ENCODE results near the gene TYSND1.

TYSND1 gene

GRCh38 chr10:70119623-70120022 lies 26.9 kb downstream of the TYSND1 start:
- Histone ChIP-seq H3K4me3 (no peak overlapping the region), H3K27ac (no peak overlapping the region)
- no peak for TF ChIP-seq CTCF (IDR thresholded peaks at IDR 0.05)
- DNase-seq (ENCODE audit: low spot score): no peak

GRCh38 chr10:70119197-70119596 lies 27.3 kb downstream of the TYSND1 start:
- no peak for DNase-seq (ENCODE audit: low spot score)
- H3K4me3 ChIP-seq: no peak overlapping the region
- TF ChIP-seq CTCF (IDR thresholded peaks at IDR 0.05): no peak
- H3K27ac ChIP-seq: no peak overlapping the region

- TF ChIP-seq CTCF (IDR thresholded peaks at IDR 0.05): no peak
- DNase-seq (ENCODE audit: low spot score): no peak
- Histone ChIP-seq H3K4me3 (no peak overlapping the region), H3K27ac (no peak overlapping the region)
These were observed 28.3 kb downstream of the TYSND1 start for GRCh38 chr10:70118196-70118595.

- no peak for DNase-seq (ENCODE audit: low spot score)
- Histone ChIP-seq H3K4me3 (no peak overlapping the region), H3K27ac (no peak overlapping the region)
- no peak for TF ChIP-seq CTCF (IDR thresholded peaks at IDR 0.05)
These were observed 28.9 kb downstream of the TYSND1 start for GRCh38 chr10:70117646-70118045.

- peak; percentile 85 for TF ChIP-seq CTCF (IDR thresholded peaks at IDR 0.05)
- Histone ChIP-seq H3K4me3 (no peak overlapping the region), H3K27ac (no peak overlapping the region)
- DNase-seq (ENCODE audit: low spot score): no peak
These were observed 30.4 kb downstream of the TYSND1 start for GRCh38 chr10:70115948-70116682.

- no peak overlapping the region for H3K4me3 ChIP-seq
- DNase-seq (ENCODE audit: low spot score): peak; percentile 59
- no peak overlapping the region for H3K27ac ChIP-seq
- TF ChIP-seq CTCF (IDR thresholded peaks at IDR 0.05): no peak
These were observed 31.6 kb downstream of the TYSND1 start for GRCh38 chr10:70114902-70115301.

GRCh38 chr10:70112071-70112470 lies 34.4 kb downstream of the TYSND1 start:
- no peak overlapping the region for H3K27ac ChIP-seq

More at GRCh38 chr10:70112071-70112470, 34.4 kb downstream of the TYSND1 start:
- no peak for TF ChIP-seq CTCF (IDR thresholded peaks at IDR 0.05)
- DNase-seq (ENCODE audit: low spot score): no peak
- no peak overlapping the region for H3K4me3 ChIP-seq
